ENCODE results near the gene MAPKBP1. TPM values are rescaled to one million over a fixed set of nuclear protein-coding genes. Genes with fewer than 3 reads are reported as not detected.

The MAPKBP1 gene
- total and polyA plus RNA-seq, 2 of the 4 experiments (the other 2 are of a cell fraction): 12.5 to 15.3 TPM

DNA sequence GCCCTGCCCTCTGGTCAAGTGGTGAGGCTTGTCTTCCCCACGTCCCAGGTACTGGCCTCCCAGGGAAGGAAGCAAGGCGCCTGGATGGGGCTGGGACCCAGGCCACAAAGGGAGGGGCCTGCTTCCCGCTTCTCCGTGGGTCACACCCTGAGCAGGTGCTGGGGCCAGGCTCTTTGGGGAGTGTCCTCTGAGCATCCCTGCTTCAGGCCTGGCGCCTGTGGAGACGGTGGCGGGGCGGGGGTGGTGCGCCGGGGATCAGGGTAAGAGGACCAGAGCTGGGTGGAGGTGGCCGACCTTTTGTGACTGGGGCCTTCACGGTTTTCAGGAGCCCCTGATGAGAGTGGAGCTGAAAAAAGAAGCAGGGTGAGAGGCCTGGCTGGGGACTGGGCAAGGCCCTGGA lies 67.9 kb downstream of the MAPKBP1 start:
- Histone ChIP-seq H3K4me3 (ENCODE audit: insufficient read depth, low read depth, low read length) (no peak overlapping the region), H4K8ac (ENCODE audit: low read depth in 2 of 2, low read length in 2 of 2) (no peak overlapping the region), H3K9me3 (ENCODE audit: control insufficient read depth, insufficient read depth, low read length) (no peaks in the 10 kb centered on the region), H3K27ac (ENCODE audit: insufficient read depth, low read length) (no peak overlapping the region), H3K23ac (ENCODE audit: low read depth, low read length) (no peak overlapping the region), H4K20me1 (ENCODE audit: insufficient read depth, low read length) (0 out of 2 replicates have a peak, but pooled peaks cover 9% of the 10 kb centered on the region), H3K4me2 (ENCODE audit: low read depth, low read length) (no peak overlapping the region), H2BK5ac (ENCODE audit: low read depth, low read length, poor library complexity, severe bottlenecking) (no peak overlapping the region), H4K5ac (ENCODE audit: low read depth, low read length) (no peak overlapping the region), H3K27me3 (ENCODE audit: control insufficient read depth, insufficient read depth, low read length) (no peaks in the 10 kb centered on the region), H3K4me1 (ENCODE audit: control insufficient read depth, insufficient read depth, low read length) (no peaks in the 10 kb centered on the region), H3K9me1 (ENCODE audit: insufficient read depth, low read length) (no peaks in the 10 kb centered on the region), H2BK120ac (ENCODE audit: low read depth, low read length) (no peak overlapping the region), H3K18ac (ENCODE audit: low read depth, low read length) (no peak overlapping the region), H2AK9ac (replicated peaks; ENCODE audit: low read depth, low read length, poor library complexity) (no peak overlapping the region), H3K79me1 (ENCODE audit: low read depth in 1 of 2, low read length in 2 of 2) (no peaks in the 10 kb centered on the region; a peak in 1 of 4 replicates), H2AK5ac (ENCODE audit: low read depth, low read length) (no peak overlapping the region), H3K14ac (replicated peaks; ENCODE audit: low read depth, low read length) (no peak overlapping the region), H3K4ac (ENCODE audit: low read depth, low read length) (no peak overlapping the region), H3K56ac (ENCODE audit: extremely low read depth, insufficient read depth, low read length) (no peak overlapping the region), H3K9ac (ENCODE audit: low read depth, low read length) (no peak overlapping the region), H3K36me3 (ENCODE audit: control insufficient read depth, insufficient read depth, low read length) (peaks cover 12% of the 10 kb centered on the region; the same call in 1 of the 2 replicates), H2AFZ (replicated peaks; ENCODE audit: low read length, poor library complexity) (no peak overlapping the region), H2BK20ac (ENCODE audit: low read depth, low read length) (no peak overlapping the region), H4K91ac (ENCODE audit: insufficient read depth, low read depth, low read length) (no peak overlapping the region), H2BK15ac (ENCODE audit: low read depth, low read length) (no peak overlapping the region)
- dilution Hi-C loops (cut with HindIII; ENCODE audit: low sequenced_read_pairs, unreplicated experiment) (no loop called here), in situ Hi-C loops (cut with MboI; ENCODE audit: low sequenced_read_pairs) (no loop called here), intact Hi-C loops (cut with micrococcal nuclease) (no loop called here)
- WGBS, 2 experiments (ENCODE audit: extremely low coverage in 2 of 2, insufficient read length in 1 of 2): 67% methylated on average over 2 of the region's 12 CpGs; no CpG with 5 or more reads in 1 of the 2 experiments
- TF ChIP-seq NFE2L2 (IDR thresholded peaks at IDR 0.05; ENCODE audit: low read depth, low read length): no peak
- no peak for TF ChIP-seq RCOR1 (IDR thresholded peaks at IDR 0.05; ENCODE audit: insufficient replicate concordance, low read length)
- no peak for TF ChIP-seq MAFK (IDR thresholded peaks at IDR 0.05; ENCODE audit: low read depth, low read length)
- TF ChIP-seq CHD1 (IDR thresholded peaks at IDR 0.05; ENCODE audit: low read depth, low read length): no peak
- no peak for TF ChIP-seq CEBPB (IDR thresholded peaks at IDR 0.05; ENCODE audit: low read depth, low read length)
- TF ChIP-seq SMC3 (IDR thresholded peaks at IDR 0.05; ENCODE audit: low read depth, low read length): no peak
- TF ChIP-seq, protein P1, sequence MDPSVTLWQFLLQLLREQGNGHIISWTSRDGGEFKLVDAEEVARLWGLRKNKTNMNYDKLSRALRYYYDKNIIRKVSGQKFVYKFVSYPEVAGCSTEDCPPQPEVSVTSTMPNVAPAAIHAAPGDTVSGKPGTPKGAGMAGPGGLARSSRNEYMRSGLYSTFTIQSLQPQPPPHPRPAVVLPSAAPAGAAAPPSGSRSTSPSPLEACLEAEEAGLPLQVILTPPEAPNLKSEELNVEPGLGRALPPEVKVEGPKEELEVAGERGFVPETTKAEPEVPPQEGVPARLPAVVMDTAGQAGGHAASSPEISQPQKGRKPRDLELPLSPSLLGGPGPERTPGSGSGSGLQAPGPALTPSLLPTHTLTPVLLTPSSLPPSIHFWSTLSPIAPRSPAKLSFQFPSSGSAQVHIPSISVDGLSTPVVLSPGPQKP (IDR thresholded peaks at IDR 0.05; ENCODE audit: borderline replicate concordance, low read depth, low read length): no peak
- TF ChIP-seq FOS (IDR thresholded peaks at IDR 0.05; ENCODE audit: low read depth, low read length): no peak
- no peak for TF ChIP-seq MXI1 (IDR thresholded peaks at IDR 0.05; ENCODE audit: borderline replicate concordance, low read depth, low read length)
- TF ChIP-seq POLR2A (IDR thresholded peaks at IDR 0.05; ENCODE audit: low read depth, low read length): no peak
- TF ChIP-seq MAZ (IDR thresholded peaks at IDR 0.05; ENCODE audit: borderline replicate concordance, low read depth, low read length): no peak
- TF ChIP-seq RAD21 (IDR thresholded peaks at IDR 0.05; ENCODE audit: low read length): no peak
- TF ChIP-seq RFX5 (IDR thresholded peaks at IDR 0.05; ENCODE audit: low read depth, low read length): no peak
- no peak for TF ChIP-seq BHLHE40 (IDR thresholded peaks at IDR 0.05; ENCODE audit: low read depth, low read length)
- BruUV-seq (replicated peaks): no TSS peak
- CTCF ChIA-PET: no interaction called here
- POLR2A ChIA-PET (ENCODE audit: unreplicated experiment): no interaction called here
- DNase-seq (no peak), ATAC-seq (ENCODE audit: low read depth) (no peak)
